Endodermal cell (in vitro differentiated cells): ENCODE results near the gene ASTN2. TPM values are rescaled to one million over a fixed set of nuclear protein-coding genes. Genes with fewer than 3 reads are reported as not detected.

ENCODE experiments used
- DNase-seq: peaks from one replicate; pipeline ENCODE4 v3.0.0-alpha.2; 2017
- H3K27ac ChIP-seq: 2 replicates; pipeline ENCODE4 v1.5.1; 2013; ENCODE audit warnings: mild to moderate bottlenecking, low read depth, low read length, moderate library complexity
- H3K27me3 ChIP-seq: 2 replicates; pipeline ENCODE4 v1.6.1; 2013; ENCODE audit warnings: mild to moderate bottlenecking, low read length, moderate library complexity; ENCODE audit not compliant: insufficient read depth, control insufficient read depth, poor library complexity, severe bottlenecking
- H3K36me3 ChIP-seq: 2 replicates; pipeline ENCODE4 v1.7.0; 2013; ENCODE audit warnings: mild to moderate bottlenecking, low read length, moderate library complexity; ENCODE audit not compliant: control insufficient read depth, insufficient read depth
- H3K4me1 ChIP-seq: one replicate; pipeline ENCODE4 v1.7.0; 2013; ENCODE audit warnings: low read length; ENCODE audit not compliant: control insufficient read depth, insufficient read depth
- H3K4me3 ChIP-seq: 2 replicates; pipeline ENCODE4 v1.5.1; 2013; ENCODE audit warnings: mild to moderate bottlenecking, low read length, moderate library complexity
- H3K9ac ChIP-seq: 2 replicates; pipeline ENCODE4 v1.6.1; 2013; ENCODE audit warnings: mild to moderate bottlenecking, low read length, moderate library complexity; ENCODE audit not compliant: poor library complexity, severe bottlenecking; ENCODE audit errors: extremely low read depth
- H3K9me3 ChIP-seq: 2 replicates; pipeline ENCODE4 v1.6.1; 2013; ENCODE audit warnings: mild to moderate bottlenecking, low read length, moderate library complexity; ENCODE audit not compliant: control insufficient read depth
- H3K27ac Mint-ChIP-seq: 2 replicates; pipeline ENCODE4 v1.8.0; 2020; ENCODE audit warnings: mixed read lengths
- H3K27me3 Mint-ChIP-seq: 2 replicates; pipeline ENCODE4 v1.8.0; 2021; ENCODE audit warnings: mild to moderate bottlenecking, mixed read lengths; ENCODE audit not compliant: insufficient read depth
- H3K36me3 Mint-ChIP-seq: 2 replicates; pipeline ENCODE4 v1.8.0; 2020; ENCODE audit warnings: low read depth, mixed read lengths
- H3K4me1 Mint-ChIP-seq: 2 replicates; pipeline ENCODE4 v1.8.0; 2020; ENCODE audit warnings: mixed read lengths
- H3K4me3 Mint-ChIP-seq: 2 replicates; pipeline ENCODE4 v1.8.0; 2020; ENCODE audit warnings: mild to moderate bottlenecking, moderate library complexity, mixed read lengths
- H3K9me3 Mint-ChIP-seq: 2 replicates; pipeline ENCODE4 v1.8.0; 2020; ENCODE audit warnings: mild to moderate bottlenecking, mixed read lengths
- WGBS, 2 experiments: methylation state at CpG; one replicate each; pipeline versions ENCODE4 v1.1.5 to v1.1.7; 2013; ENCODE audit warnings: missing lambda C conversion rate in 2 of 2, mixed read lengths in 1 of 2; ENCODE audit not compliant: insufficient coverage in 1 of 2, insufficient read length in 1 of 2; 5-methylcytosine and 5-hydroxymethylcytosine counted together
- total RNA-seq, 2 donors: library from RNA; stranded (reverse); fragmentation: NEBNext Ultra II Directional in 1 of 2; extraction: Animal tissue kit (Norgen Biotek cat#: 25700) in 1 of 2; gene quantifications; 2 replicates in 1 of 2; 3 replicates in 1 of 2; pipeline ENCODE4 v1.2.1, GENCODE V29; 2021
- TF ChIP-seq, protein P1 (sequence below): fragments of 200-600 bp; sonication (generic); conservative IDR thresholded peaks from 2 replicates; pipeline ENCODE4 v1.5.0; 2021; ENCODE audit warnings: antibody characterized with exemption, mild to moderate bottlenecking

The ASTN2 gene
- total RNA-seq, 2 donors from 2014 or later = 8.9 to 10.4 TPM

DNA sequence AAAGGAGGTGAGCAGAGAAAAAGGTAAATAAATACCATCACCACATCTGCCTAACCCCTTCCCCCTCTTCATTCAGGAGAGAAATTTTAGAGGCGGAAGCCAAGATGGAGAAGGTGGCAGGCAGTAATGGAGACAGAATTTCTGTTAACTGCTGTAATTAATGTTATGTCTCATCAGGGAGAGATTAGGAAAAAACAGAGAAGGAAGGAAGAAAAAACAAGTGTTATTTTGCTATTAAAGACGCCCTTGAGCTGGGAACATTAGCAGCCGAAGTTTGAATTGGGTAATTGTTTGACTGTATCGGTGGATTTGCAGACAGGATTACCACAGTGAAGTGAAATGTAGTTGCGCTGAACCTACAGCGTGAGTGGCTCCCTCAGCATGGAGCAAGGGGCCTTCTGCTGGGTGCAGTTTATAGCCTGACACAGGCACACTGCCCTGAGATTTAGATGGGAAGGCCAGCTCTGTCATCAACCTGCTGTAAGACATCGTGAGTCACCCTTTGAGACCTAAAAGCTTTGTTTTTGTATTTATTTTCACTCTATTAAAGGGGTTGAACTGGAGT, 136.3 kb downstream of the ASTN2 start:
- Histone ChIP-seq H3K27ac (no peak overlapping the region), H3K4me1 (peaks cover 5% of the 10 kb centered on the region), H3K36me3 (no peaks in the 10 kb centered on the region), H3K4me3 (no peak overlapping the region), H3K9me3 (no peaks in the 10 kb centered on the region), H3K9ac (no peak overlapping the region), H3K27me3 (no peaks in the 10 kb centered on the region)
- H3K4me1 Mint-ChIP-seq = peaks cover 14% of the 10 kb centered on the region
- no peak overlapping the region for H3K4me3 Mint-ChIP-seq
- TF ChIP-seq, protein P1, sequence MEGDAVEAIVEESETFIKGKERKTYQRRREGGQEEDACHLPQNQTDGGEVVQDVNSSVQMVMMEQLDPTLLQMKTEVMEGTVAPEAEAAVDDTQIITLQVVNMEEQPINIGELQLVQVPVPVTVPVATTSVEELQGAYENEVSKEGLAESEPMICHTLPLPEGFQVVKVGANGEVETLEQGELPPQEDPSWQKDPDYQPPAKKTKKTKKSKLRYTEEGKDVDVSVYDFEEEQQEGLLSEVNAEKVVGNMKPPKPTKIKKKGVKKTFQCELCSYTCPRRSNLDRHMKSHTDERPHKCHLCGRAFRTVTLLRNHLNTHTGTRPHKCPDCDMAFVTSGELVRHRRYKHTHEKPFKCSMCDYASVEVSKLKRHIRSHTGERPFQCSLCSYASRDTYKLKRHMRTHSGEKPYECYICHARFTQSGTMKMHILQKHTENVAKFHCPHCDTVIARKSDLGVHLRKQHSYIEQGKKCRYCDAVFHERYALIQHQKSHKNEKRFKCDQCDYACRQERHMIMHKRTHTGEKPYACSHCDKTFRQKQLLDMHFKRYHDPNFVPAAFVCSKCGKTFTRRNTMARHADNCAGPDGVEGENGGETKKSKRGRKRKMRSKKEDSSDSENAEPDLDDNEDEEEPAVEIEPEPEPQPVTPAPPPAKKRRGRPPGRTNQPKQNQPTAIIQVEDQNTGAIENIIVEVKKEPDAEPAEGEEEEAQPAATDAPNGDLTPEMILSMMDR = no peak
- no peak overlapping the region for H3K27ac Mint-ChIP-seq
- no peak for DNase-seq
- H3K27me3 Mint-ChIP-seq = peaks cover 7% of the 10 kb centered on the region
- H3K36me3 Mint-ChIP-seq = no peaks in the 10 kb centered on the region
- 90% methylated on average over 6 to 7 of the region's 7 CpGs for WGBS, 2 experiments
- H3K9me3 Mint-ChIP-seq = no peaks in the 10 kb centered on the region

DNA sequence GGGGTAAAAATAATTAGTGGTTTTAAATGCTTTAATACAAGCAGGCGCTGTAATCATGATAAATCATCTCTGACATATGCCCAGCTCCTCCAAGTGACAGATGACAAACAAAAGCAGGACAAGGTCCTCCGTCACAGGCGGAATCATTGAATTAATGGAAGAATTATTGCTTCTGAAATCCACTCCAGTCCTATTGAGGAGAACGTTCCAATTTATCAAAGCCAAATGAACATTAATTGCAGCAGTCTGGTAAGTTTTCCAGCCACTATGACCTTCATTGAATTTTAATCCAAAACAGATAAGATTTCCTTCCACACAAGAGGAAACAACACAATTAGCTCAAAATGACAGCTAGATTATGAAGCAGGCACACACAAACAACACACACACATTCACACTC, 136.8 kb downstream of the ASTN2 start:
- H3K9ac ChIP-seq = no peak overlapping the region
- Mint-ChIP-seq H3K27me3 (peaks cover 7% of the 10 kb centered on the region), H3K27ac (no peak overlapping the region), H3K9me3 (no peaks in the 10 kb centered on the region), H3K4me1 (peaks cover 18% of the 10 kb centered on the region), H3K4me3 (no peak overlapping the region), H3K36me3 (no peaks in the 10 kb centered on the region)
- H3K4me3 ChIP-seq = no peak overlapping the region
- no peaks in the 10 kb centered on the region for H3K9me3 ChIP-seq
- TF ChIP-seq, protein P1 = no peak
- no peaks in the 10 kb centered on the region for H3K36me3 ChIP-seq
- H3K4me1 ChIP-seq = peaks cover 5% of the 10 kb centered on the region
- 95 to 98% methylated on average over 4 of the region's 4 CpGs for WGBS, 2 experiments
- H3K27ac ChIP-seq = no peak overlapping the region
- no peaks in the 10 kb centered on the region for H3K27me3 ChIP-seq
- DNase-seq = no peak

DNA sequence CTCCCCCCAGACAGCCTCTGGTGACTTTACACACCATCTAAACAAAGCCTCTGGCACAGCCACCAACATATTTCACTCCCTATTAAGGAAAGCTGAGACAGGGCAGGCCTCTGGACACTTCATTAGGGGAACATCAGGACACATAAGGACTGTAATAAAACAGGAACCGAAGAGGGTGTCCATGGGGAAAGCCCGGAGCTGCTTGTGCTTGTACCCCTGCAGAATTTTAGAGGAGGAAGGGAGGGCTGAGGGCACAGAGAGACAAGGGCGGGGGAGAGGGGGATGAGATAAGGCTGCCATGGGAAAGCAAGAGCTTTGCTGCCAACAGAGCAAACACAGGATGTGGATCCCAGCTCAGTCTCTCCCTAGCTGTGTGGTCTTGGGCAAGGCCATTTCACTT, 138.4 kb downstream of the ASTN2 start:
- H3K4me3 ChIP-seq = no peak overlapping the region
- DNase-seq = no peak
- H3K9me3 ChIP-seq = no peaks in the 10 kb centered on the region
- H3K27me3 Mint-ChIP-seq = peaks cover 11% of the 10 kb centered on the region
- H3K9me3 Mint-ChIP-seq = peaks cover 5% of the 10 kb centered on the region
- H3K4me1 ChIP-seq = peaks cover 5% of the 10 kb centered on the region
- 86 to 87% methylated on average over 1 to 3 of the region's 3 CpGs for WGBS, 2 experiments
- no peaks in the 10 kb centered on the region for H3K27me3 ChIP-seq
- TF ChIP-seq, protein P1 = no peak
- peaks cover 23% of the 10 kb centered on the region for H3K4me1 Mint-ChIP-seq
- no peak overlapping the region for H3K27ac ChIP-seq
- no peak overlapping the region for H3K9ac ChIP-seq
- no peak overlapping the region for H3K27ac Mint-ChIP-seq
- H3K36me3 ChIP-seq = no peaks in the 10 kb centered on the region
- H3K36me3 Mint-ChIP-seq = no peaks in the 10 kb centered on the region
- H3K4me3 Mint-ChIP-seq = no peak overlapping the region
